ENCODE measurements around the gene LAMC2.

DNA sequence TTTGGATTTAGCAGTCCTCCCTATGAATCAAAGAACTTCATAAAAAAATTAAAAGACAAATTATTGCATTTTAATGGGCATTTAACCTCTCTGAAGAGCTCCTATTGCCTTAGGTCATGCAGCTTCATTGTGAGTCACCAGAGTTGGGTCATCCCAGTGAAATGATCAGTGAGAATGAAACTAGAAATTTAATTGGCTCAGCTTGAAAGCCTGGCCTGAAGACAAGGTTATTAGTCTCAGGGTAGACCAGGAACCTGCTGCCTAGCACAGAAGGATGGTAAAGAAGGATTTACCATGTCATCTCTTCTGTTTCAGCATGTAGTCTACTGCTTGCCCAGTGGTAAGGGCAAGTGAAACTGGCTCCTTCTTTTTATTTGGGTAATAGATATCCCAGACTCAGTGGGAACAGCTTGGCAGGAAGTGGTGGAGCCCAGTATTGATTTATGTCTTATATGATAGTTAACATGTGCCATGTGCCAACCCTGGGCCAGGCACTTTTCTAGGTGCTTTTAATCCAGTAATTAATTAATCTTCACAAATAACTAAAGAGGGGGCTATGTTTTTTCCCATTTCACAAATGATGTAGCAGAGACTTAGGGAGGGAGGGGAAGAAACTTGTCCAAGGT lies 23.6 kb downstream of the LAMC2 start:
- TF ChIP-seq ZBTB7A (IDR thresholded peaks at IDR 0.05; ENCODE audit: low read depth) (no peak), EP300 (IDR thresholded peaks at IDR 0.05; ENCODE audit: borderline replicate concordance) (no peak), NFIC (IDR thresholded peaks at IDR 0.05) (no peak), CEBPB (IDR thresholded peaks at IDR 0.05) (no peak), RAD21 (IDR thresholded peaks at IDR 0.05; ENCODE audit: low read depth) (no peak), TAF1 (IDR thresholded peaks at IDR 0.05; ENCODE audit: low read depth) (no peak), TEAD4 (IDR thresholded peaks at IDR 0.05) (no peak), CREB1 (IDR thresholded peaks at IDR 0.05; ENCODE audit: low read depth) (no peak), FOXM1 (IDR thresholded peaks at IDR 0.05; ENCODE audit: borderline replicate concordance, low read depth) (no peak)
- TF ChIP-seq, protein P1, sequence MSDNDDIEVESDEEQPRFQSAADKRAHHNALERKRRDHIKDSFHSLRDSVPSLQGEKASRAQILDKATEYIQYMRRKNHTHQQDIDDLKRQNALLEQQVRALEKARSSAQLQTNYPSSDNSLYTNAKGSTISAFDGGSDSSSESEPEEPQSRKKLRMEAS (IDR thresholded peaks at IDR 0.05), result no peak
- TF ChIP-seq, protein P2, sequence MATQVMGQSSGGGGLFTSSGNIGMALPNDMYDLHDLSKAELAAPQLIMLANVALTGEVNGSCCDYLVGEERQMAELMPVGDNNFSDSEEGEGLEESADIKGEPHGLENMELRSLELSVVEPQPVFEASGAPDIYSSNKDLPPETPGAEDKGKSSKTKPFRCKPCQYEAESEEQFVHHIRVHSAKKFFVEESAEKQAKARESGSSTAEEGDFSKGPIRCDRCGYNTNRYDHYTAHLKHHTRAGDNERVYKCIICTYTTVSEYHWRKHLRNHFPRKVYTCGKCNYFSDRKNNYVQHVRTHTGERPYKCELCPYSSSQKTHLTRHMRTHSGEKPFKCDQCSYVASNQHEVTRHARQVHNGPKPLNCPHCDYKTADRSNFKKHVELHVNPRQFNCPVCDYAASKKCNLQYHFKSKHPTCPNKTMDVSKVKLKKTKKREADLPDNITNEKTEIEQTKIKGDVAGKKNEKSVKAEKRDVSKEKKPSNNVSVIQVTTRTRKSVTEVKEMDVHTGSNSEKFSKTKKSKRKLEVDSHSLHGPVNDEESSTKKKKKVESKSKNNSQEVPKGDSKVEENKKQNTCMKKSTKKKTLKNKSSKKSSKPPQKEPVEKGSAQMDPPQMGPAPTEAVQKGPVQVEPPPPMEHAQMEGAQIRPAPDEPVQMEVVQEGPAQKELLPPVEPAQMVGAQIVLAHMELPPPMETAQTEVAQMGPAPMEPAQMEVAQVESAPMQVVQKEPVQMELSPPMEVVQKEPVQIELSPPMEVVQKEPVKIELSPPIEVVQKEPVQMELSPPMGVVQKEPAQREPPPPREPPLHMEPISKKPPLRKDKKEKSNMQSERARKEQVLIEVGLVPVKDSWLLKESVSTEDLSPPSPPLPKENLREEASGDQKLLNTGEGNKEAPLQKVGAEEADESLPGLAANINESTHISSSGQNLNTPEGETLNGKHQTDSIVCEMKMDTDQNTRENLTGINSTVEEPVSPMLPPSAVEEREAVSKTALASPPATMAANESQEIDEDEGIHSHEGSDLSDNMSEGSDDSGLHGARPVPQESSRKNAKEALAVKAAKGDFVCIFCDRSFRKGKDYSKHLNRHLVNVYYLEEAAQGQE (IDR thresholded peaks at IDR 0.05; ENCODE audit: low read depth), result no peak
